ENCODE measurements around the gene CMSS1.

The CMSS1 gene

DNA sequence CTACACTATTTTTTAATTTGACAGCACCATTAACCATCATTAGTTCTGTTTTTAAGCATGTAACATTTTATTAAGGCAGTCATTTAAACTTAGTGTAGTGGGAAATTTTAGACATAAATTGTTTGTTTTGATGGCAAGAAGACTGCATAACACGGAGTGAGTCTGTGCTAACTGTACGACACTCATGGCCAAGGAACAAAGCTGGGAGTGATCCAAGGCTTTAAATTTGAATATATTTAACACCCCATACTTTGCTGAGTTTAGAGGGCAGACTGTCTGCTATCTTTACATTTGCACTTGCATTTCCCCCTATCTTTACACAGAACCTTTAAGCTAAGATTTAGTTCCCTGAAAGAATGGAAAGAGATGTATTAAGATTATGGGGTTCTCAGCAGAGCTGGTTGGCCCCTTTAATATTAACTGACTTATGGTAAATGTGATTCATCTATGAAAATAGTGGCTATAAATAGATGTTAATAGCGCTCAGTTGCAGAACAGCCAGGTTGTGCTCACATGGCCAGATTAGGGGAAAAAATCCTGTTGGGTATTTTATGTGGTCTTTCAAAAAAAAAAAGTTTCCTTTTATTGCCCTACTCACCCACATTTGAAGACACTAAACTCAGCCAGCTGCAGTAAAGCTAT, 120.7 kb downstream of the CMSS1 start:
- DNase-seq = peak; percentile 30

DNA sequence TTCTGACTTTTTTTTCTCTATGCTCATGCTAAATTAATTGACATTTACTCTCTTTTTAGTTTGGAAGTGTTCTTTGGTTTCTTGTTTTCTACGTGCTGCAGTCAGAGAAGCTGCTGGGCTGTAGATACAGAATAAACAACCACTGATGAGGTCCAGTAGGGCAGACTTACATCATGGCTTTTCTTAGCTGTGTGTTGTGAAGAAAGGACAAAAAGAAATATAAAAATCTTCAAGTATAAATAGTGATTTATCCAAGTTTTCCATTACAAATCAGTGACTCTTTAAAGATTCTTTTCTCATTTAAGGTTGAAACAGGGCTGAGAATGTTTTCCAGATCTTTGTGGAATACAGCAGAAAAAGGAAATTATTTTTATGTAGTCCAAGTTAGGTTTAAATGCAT, 122.2 kb downstream of the CMSS1 start:
- DNase-seq = no peak

DNA sequence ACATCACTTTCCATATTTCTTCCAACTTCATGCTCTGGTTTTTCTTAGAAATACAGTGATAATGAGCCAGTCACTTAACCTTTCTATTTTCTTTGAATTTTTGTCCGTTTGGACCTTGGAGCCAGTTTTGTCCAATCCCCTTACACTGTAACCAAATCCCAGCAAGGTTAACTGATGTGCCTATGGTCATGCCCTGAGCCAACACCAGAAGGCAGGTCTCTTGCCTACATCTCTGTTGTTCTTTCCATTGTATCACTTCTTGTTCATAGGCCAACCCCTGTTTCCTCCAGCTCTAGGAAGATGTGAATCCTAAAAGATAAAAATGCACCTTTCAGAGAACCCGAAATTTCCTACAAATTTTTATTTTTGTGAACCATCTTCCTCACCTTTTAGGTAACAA, 122.7 kb downstream of the CMSS1 start:
- DNase-seq = no peak

DNA sequence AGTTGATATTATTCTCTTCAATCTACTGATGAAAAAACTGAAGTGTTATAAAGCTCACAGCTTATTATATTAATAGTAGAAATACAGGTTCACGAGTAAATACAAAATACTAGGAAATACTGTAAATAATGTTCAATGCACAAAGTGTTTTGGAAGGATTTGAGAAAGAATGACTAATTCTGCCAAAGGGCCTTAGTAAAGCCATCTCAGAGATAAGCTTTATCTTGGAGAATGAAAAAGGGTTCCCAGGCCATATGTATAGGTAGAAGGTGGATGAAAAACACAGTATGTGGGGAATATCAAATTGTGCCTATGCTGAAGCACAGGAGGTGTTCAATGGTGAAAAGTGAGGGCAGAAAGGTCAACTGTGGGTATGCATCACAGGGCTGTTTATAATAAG, 123.5 kb downstream of the CMSS1 start:
- no peak for DNase-seq

DNA sequence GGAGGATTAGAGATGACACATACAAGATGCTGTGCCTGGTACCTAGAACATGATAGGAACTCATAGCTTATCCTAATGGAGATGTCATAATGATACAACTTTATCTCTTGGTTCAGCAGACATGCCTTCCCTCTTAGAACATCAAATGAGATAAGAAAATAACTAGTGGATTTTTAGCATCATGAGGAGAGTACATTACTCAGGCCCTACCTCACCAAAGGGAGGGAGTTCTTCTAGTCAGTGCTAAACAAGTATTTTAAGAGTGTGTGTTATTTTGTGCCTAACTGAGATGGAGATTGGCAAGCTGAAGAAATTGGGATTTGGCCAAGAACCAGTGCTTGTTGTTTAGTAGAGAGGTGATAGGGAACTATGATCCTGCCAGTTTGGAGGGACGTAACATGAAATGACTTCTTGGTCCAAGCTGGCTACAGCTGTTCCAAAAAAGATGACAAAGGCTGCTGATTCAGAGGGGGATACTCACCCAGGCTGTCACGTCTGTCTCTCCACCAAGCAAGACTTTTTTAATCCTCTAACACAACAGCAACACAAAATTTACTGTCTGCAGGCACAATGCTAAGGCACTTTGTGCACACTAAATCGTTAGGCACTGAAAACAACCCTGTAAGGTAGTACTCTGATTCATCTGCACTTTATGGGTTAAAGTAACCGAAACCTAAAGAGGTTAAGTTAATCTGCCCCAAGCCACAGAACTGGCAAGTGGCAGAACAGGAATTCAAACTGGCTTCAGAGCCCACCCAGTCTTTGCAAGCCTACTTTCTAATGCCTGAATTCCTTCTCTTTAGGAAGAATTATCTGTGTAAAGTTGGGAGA, 126.5 kb downstream of the CMSS1 start:
- DNase-seq = no peak

DNA sequence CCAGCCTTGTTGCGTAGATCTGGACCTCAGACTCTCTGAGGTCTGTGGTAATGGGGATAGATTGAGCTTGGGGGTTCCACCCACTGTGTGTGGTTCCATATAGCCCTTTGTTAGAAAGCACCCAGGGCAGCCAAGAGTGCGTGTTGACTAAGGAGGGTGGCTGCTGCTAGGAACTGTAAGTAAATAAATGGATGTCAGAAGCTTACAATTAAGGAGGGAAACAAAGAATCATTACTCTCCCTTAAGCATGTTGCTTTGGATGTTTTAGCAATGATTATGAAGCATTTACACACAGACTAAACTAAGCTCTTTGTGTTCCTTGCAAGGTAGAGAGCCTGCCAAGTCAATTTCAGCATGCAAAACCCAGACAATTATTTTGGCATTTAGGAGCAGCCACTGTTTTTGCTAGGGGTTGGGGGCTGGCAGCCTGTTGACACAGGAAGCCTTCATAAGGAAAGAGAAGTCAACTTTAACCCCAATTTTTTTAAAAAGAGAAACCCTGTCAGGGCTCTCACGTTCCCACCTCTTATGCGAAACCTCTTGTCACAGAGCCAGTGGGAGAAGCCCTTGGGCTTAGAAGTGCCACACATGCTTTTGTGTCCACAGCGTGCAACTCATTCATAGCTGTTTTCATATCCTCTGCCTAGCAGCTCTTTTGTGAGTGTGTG, 127.8 kb downstream of the CMSS1 start:
- peak; percentile 27 for DNase-seq

DNA sequence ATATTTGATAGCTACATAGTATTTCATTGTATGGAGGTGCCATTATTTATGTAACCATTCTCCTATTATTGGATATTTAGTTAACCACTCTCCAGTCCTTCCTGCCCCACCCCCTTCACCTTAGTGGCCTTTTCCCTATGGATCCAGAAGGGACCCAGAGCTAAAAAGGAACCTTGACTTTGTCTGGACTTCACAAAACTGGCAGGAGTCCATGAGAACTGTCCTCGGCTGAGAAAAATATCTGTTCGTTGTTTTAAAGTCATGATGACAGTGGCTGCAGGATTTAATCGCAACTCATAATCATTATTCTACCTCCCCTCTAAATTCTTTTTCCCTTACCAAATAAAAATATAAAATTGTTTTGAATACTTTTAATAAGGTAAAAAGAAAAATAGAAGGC, 129.7 kb downstream of the CMSS1 start:
- no peak for DNase-seq

DNA sequence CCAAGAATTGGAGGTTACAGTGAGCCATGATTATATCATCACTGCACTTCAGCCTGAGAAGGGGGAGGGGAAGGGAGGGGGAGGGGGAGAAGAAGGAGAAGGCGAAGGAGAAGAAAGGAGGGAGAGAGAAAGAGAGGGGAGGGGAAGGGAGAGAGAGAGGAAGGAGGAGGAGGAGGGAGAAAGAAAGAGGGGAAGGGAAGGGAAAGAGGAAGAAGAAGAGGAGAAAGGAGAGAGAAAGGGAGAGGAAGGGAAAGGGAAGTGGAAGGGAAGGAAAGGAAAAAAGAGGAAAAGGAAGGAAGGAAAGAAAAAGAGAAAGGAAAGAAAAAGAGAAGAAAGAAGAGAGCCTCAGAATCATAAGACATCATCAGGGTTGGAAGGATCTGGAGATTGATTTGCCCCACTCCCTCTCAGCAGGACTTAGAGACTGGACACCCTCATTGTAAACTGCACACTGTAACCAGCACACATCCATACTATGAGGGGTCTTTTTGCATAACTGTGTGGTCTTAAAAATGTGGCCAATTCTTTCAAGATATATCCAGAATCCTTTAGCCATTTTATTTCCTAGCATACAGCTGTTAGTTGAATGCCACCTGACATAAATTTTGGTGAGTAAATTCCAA, 130.9 kb downstream of the CMSS1 start:
- DNase-seq = no peak

DNA sequence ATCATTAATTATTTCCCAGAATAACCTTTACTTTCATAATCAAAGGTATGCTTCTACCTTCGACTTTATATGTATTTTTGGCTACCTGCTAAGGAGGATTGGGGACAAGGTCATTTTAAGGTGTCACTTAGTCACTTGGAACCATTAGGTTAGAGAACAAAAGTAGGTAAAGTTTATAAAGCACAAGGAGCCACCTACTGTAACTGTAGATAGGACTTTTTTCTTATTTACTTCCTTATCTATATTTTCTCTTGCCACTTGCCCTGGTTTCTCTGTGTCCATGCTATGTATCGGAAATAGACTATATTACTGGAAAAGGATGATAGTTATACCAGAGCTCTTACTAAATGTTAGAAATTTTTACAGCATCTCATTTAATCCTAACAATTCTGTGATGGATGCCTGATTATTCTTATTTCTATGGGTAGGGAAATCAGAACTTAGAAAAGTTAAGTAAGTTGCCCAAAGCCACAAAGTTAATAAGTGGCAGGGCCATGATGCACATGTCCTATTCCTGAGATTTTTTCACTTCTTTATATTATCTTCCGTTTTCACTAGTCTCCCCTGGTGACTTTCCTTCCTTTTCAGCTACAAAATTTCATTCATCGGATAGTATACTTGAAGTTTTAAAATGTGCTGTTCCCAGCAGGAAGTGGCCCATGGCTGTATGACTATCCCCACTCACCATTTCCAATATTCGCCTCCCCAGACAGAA, 132.5 kb downstream of the CMSS1 start:
- no peak for DNase-seq

DNA sequence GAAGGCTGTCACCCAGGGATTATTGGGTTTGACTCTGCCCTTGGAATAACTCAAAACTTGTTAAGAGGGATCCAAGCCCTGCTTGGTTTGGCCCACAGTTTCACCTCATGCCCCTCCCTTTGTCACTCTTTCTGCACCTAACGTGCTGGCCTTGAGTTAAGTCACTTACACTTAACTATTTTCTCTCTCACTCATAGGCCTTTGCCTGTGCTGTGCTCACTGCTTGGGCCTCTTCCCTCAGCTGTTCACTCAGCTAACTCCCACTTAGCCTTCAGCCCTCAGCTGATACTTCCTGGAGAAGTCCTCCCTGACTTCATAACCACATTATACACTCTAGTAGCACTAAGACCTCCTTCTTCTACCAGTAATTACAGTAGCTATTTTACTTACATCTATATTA, 133.3 kb downstream of the CMSS1 start:
- no peak for DNase-seq

DNA sequence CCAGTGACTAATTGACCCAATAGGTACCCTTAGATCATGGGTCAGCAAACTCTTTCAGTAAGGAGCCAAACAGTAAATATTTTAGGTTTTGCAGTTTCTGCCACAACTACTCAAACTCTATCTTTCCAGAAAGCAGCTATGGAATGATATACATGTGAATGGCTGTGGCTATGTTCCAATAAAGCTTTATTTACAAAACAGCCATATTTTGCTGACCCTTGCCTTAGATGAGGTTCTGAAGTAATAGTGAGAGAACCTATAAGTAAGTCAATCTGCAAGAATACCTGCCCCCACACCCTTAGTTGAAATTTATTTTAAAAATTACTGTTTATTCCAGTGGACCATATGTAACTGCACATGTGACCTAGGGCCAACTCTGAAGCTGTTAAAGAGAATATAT, 134.0 kb downstream of the CMSS1 start:
- DNase-seq = peak; percentile 23

DNA sequence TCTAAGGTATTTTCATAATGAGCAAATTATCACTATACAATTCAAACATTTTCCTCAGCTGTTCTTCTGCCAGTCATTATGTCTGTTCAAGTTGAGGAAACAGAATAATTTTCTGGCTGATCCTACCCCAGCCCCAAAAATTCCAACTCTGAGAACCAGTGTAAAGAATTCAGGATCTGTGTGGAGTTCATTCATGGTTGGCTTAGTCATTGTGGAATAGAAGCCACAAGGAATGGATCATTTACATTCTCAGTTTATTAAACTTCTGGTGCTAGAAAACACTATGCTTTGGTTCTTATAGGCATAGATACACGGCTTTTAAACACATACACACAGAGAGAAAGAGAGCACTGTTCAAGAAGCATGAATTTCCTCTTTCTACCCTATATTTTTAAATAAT, 134.6 kb downstream of the CMSS1 start:
- DNase-seq = peak; percentile 82

DNA sequence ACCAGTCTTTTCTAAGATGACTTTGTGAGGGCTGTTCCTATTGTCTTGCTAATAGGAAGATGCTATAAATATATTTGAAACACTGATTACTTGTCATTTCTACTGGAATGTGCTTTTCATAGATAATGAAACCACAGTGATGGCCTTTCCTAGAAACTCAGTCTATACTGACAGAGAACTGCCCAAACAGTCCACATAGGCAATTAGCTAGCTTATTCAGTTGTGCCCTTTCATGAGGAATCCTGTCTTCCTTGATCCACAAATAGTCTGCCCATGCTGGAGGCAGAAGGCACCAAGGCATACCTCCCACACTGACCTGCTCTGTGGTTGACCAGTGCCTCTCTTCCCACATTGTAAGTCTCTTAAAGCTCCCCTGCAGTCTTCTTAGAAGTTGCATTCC, 135.9 kb downstream of the CMSS1 start:
- DNase-seq = peak; percentile 23

DNA sequence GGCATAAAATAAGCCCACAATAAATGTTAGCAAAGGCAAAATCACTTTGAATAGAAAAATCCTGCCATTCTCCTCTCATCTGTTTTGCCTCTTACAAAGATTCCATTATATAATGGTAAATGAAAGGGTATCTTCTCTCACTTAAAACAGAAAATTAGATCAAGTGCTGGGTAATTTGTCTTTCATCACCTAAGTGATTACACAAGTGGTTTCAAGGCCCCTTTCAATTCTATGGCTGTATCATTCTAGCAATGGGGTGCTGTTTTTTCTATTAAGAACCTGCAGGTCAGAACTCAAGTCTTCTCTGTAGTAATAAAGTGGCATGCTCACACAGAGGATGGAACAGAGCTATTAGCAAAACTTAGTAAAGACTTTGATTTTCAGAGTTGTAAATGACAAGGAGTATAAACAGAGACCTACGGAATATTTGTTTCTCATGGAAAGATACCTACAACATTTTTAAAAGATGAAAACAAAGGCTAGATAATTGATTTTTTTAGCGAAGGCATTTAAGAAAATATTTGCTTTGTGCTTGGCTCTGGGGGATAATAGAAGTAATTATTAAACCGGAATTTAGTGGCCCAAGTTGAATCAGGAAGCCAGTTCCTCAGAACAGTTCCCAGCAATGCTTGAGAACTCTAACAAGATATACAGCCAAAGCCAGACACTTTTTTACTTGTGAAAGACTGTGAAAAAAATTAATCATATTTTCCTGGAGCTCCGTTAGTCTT, 137.4 kb downstream of the CMSS1 start:
- no peak for DNase-seq

DNA sequence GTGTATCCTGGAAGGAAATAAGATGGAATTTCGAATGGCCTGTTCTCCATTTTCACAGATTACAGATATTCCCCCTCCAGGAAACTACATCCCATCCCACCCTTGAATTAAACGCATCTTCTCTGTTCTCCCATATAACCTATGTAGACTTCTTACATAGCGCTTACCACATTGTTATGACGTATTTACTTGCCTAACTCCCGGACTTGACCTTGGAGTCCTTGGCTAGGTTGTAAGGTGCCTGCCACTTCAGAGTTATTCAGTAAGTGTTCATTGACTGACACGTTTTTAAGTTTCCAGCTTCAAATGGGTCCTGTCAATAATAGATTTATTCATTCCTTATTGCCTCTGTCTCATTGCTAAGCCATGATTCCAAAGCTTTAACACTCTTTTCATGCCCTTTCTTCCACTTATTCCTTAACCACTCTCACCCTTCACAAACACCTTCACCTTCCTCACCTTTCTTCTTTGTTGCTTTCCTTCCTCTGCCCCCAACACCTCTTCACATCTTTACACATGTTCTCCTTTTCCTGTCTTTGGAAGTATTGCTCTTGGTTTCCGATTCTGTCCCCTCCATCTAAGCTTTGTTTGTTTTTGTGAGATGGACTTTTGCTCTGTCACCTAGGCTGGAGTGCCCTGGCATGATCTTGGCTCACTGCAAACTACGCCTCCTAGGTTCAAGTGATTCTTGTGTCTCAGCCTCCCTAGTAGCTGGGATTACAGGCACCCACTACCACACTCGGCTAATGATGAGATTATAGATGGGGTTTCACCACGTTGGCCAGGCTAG, 138.3 kb downstream of the CMSS1 start:
- no peak for DNase-seq

DNA sequence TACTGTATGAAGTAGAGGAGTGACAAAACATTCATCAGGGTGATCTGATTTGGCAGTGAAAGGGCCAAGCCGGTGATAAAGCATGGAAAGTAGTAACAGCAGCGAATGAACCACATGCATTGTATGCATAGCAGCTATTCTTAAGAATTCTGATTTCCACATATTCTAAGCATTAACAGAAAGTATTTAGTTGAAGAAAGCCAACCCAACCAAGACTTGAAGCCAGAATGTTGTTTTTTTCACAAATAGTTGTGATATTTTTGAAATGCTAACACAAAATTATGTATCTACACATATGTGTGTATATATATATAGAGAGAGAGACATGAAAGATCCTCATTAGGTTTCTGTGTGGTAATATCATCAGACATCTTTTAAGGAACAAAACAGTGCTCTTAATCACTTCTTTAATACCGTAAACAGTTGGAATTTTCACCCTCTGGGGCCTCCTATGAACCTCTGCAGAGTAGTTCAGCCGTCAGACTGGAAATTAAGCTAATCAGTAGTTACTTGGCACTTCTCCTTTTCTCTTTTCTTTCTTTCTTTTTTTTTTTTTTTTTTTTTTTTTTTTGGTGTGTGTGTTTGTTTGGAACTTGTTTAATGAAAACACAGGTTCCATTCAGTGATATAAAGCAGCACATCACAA, 139.6 kb downstream of the CMSS1 start:
- no peak for DNase-seq

DNA sequence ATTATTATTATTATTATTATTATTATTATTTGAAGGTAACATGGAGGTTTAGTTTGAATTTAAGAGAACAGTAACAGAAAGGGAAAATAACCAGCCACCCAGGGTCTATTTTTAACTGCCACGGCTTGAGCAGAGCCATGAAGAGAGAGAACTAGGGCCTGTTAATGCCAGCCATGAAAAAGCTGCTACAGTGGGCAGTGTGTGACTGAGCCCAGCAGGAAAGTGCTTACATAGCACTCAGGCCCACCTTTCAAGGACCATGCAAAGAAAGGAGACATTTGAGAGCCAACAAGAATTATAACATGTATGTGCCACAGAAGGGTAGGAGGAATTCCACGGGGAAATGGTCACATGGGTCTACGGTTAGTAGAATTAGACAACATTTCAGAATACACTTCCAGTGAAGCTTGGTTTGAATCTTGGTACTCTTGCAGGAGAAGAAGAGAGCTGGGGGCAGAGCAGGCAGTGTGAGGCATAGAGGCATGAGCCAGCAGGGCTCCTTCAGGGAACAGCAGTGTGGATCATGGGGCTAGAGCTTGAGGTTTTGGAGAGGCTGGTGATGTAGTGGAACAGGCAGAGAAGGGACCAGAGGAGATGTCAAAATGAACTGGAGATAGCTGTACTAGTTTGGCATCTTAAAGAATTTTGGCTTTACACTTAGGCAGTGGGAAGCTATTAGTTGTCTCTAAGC, 140.7 kb downstream of the CMSS1 start:
- DNase-seq = no peak

DNA sequence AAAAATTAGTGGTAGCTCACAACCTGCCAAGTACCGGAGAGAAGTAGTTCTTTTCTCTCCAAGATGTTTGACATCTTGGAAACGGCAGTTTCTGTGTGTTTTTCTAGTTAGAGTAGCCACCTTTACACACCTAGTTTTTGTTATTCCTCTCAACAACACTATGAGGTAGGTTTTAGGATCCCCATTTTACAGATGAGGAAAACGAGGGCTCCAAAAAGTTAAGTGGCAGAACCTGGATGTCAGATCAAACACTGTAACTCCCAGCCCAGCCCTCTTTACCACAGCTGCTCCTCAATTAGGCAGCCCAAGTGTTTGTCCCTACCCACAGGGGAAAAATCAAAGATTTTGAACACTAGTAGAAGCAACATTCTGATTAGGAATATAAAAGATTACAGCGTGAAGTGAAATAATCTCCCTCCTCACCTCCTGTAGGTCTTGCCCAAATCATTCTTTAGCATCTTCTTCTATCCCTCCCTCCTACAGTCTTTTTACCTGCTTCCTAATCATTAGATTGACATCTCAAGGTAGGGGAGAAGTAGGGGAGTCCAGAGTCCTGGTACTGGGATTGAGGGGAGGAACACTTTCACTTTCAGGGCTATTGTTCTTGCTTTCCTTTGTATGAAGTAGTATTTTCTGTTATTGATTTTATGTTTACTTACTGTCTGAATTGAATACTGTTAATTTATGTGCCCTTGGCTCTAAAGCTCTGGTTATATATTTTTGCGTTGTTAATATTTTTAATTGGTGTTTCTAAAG, 142.6 kb downstream of the CMSS1 start:
- DNase-seq = no peak

DNA sequence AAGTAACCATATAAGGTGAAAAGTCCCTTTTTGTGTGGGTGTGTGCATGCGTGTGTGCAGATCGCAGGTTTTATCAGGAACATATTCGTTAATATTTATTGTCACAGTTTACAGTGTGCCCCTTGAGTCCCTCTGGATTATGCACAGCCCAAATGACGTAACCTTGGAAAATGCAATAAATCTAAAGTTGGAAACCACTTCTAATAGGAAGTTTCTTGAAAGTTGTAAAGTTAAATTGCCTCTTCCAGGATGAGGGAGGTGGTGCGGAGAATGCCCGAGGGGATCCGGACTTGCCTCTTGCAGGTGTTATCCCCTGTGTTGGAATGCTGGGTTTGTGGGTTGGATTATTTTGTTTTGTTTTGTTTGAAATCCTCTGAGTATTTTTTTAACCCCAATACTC, 143.3 kb downstream of the CMSS1 start:
- DNase-seq = peak; percentile 67
